ENCODE data around the gene LRRK1. TPM values are rescaled to one million over a fixed set of nuclear protein-coding genes. Genes with fewer than 3 reads are reported as not detected.
A peak's percentile ranks its signal among the peaks of the same experiment; 100 is the strongest.

LRRK1 gene
- total RNA-seq, 3 donors from 2014 or later (not counting 1 experiment from before 2014, with no cell fraction given): 1.2 to 5.5 (median 3.2) TPM

GRCh38 chr15:100889385-100890050, 29.6 kb upstream of the LRRK1 start:
- Histone ChIP-seq H3K27me3 (ENCODE audit: control insufficient read depth, insufficient read depth, low read length) (peaks cover 5% of the 10 kb centered on the region), H3K4me1 (ENCODE audit: control insufficient read depth, insufficient read depth, low read length) (no peaks in the 10 kb centered on the region), H3K4me3 (ENCODE audit: low read length) (no peak overlapping the region), H3K36me3 (ENCODE audit: control insufficient read depth, insufficient read depth, low read length) (no peaks in the 10 kb centered on the region), H3K9me3 (ENCODE audit: control insufficient read depth, insufficient read depth, low read length) (no peaks in the 10 kb centered on the region), H3K27ac (ENCODE audit: low read length) (no peak overlapping the region)
- Mint-ChIP-seq H3K4me3 (no peak overlapping the region), H3K27ac (no peak overlapping the region), H3K36me3 (no peaks in the 10 kb centered on the region), H3K4me1 (no peaks in the 10 kb centered on the region), H3K27me3 (ENCODE audit: low read depth in 2 of 2) (peaks cover 31 to 43% of the 10 kb centered on the region in 2 donors), H3K9me3 (no peaks in the 10 kb centered on the region)
- ATAC-seq: no peak
- WGBS (ENCODE audit: insufficient coverage): 26% methylated on average over 20 of the region's 20 CpGs
- peak in 1 of 2 donors; percentile 5 for DNase-seq
- intact Hi-C loops (cut with micrococcal nuclease): no loop called here
- no peak for TF ChIP-seq CTCF (IDR thresholded peaks at IDR 0.05)

GRCh38 chr15:100890051-100890720, 29.0 kb upstream of the LRRK1 start:
- Histone ChIP-seq H3K4me1 (ENCODE audit: control insufficient read depth, insufficient read depth, low read length) (no peaks in the 10 kb centered on the region), H3K9me3 (ENCODE audit: control insufficient read depth, insufficient read depth, low read length) (no peaks in the 10 kb centered on the region), H3K27me3 (ENCODE audit: control insufficient read depth, insufficient read depth, low read length) (peaks cover 5% of the 10 kb centered on the region), H3K4me3 (ENCODE audit: low read length) (no peak overlapping the region), H3K36me3 (ENCODE audit: control insufficient read depth, insufficient read depth, low read length) (no peaks in the 10 kb centered on the region), H3K27ac (ENCODE audit: low read length) (no peak overlapping the region)
- 77% methylated on average over 9 of the region's 10 CpGs for WGBS (ENCODE audit: insufficient coverage)
- Mint-ChIP-seq H3K36me3 (no peaks in the 10 kb centered on the region), H3K4me1 (no peaks in the 10 kb centered on the region), H3K9me3 (no peaks in the 10 kb centered on the region), H3K4me3 (no peak overlapping the region), H3K27ac (no peak overlapping the region), H3K27me3 (ENCODE audit: low read depth in 2 of 2) (peaks cover 25 to 38% of the 10 kb centered on the region in 2 donors)
- no peak for DNase-seq
- intact Hi-C loops (cut with micrococcal nuclease): no loop called here
- no peak for TF ChIP-seq CTCF (IDR thresholded peaks at IDR 0.05)
- no peak for ATAC-seq

- DNase-seq (no peak), ATAC-seq (no peak)
- WGBS (ENCODE audit: insufficient coverage): 95% methylated on average over 6 of the region's 6 CpGs
- intact Hi-C loops (cut with micrococcal nuclease): no loop called here
- no peak overlapping the region for H3K4me3 ChIP-seq (ENCODE audit: low read length)
- Mint-ChIP-seq H3K9me3 (no peaks in the 10 kb centered on the region), H3K4me3 (no peak overlapping the region), H3K4me1 (no peaks in the 10 kb centered on the region), H3K36me3 (no peaks in the 10 kb centered on the region), H3K27me3 (ENCODE audit: low read depth in 2 of 2) (peaks cover 22 to 37% of the 10 kb centered on the region in 2 donors), H3K27ac (no peak overlapping the region)
- H3K27ac ChIP-seq (ENCODE audit: low read length): no peak overlapping the region
- TF ChIP-seq CTCF (IDR thresholded peaks at IDR 0.05): no peak
- H3K9me3 ChIP-seq (ENCODE audit: control insufficient read depth, insufficient read depth, low read length): no peaks in the 10 kb centered on the region
- no peaks in the 10 kb centered on the region for H3K36me3 ChIP-seq (ENCODE audit: control insufficient read depth, insufficient read depth, low read length)
- peaks cover 5% of the 10 kb centered on the region for H3K27me3 ChIP-seq (ENCODE audit: control insufficient read depth, insufficient read depth, low read length)
- H3K4me1 ChIP-seq (ENCODE audit: control insufficient read depth, insufficient read depth, low read length): no peaks in the 10 kb centered on the region
These were observed 28.3 kb upstream of the LRRK1 start for GRCh38 chr15:100890850-100891249.

All from natural killer cell (primary cell).